ENCODE data around the gene ATXN2. TPM values are rescaled to one million over a fixed set of nuclear protein-coding genes. Genes with fewer than 3 reads are reported as not detected.
A peak's percentile ranks its signal among the peaks of the same experiment; 100 is the strongest.
"Not testable (repeated sequence)": the region's sequence is repeated elsewhere in the genome, so short reads cannot be mapped to it uniquely, and the experiment has no call there.

Gene ATXN2
- total RNA-seq, 1 donor from 2014 or later = 34.2 TPM

DNA sequence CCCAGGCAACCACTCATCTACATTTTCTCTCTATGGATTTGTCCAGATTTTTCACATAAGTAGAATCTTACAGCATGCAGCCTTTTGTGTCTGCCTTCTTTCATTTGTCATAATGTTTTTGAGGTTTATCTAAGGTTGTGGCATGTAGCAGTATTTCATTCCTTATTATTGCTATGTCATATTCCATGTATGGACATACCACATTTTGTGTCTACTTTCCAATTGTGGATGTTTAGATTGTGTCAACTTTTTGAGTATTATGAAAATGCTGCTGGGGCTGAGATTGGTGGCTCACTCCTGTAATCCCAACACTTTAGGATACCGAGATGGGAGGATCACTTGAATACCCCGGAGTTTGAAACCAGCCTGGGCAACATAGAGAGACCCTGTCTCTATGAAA lies 3.2 kb upstream of the ATXN2 start:
- TF ChIP-seq EZH2 (IDR thresholded peaks at IDR 0.05) (no peak), CTCF (IDR thresholded peaks at IDR 0.05) (no peak), EZH2phosphoT487 (IDR thresholded peaks at IDR 0.05) (no peak)
- Histone ChIP-seq H3K4me1 (peaks cover 5% of the 10 kb centered on the region), H3K9me3 (ENCODE audit: low read depth) (no peaks in the 10 kb centered on the region), H4K20me1 (ENCODE audit: low read depth) (peaks cover 10% of the 10 kb centered on the region), H3K9ac (no peak overlapping the region), H3K27me3 (no peaks in the 10 kb centered on the region), H2AFZ (replicated peaks) (no peak overlapping the region), H3K79me2 (ENCODE audit: low read depth) (peaks cover 23% of the 10 kb centered on the region), H3K4me3 (no peak overlapping the region), H3K36me3 (no peaks in the 10 kb centered on the region), H3F3A (ENCODE audit: low read depth) (peaks cover 27% of the 10 kb centered on the region), H3K4me2 (no peak overlapping the region), H3K27ac (no peak overlapping the region)
- peaks cover 5% of the 10 kb centered on the region for H3K9me3 Mint-ChIP-seq
- peaks cover 13% of the 10 kb centered on the region for H3K4me1 Mint-ChIP-seq
- no peak overlapping the region for H3K27ac Mint-ChIP-seq
- H3K4me3 Mint-ChIP-seq = no peak overlapping the region
- no peak for DNase-seq (ENCODE audit: low spot score)
- H3K27me3 Mint-ChIP-seq (ENCODE audit: insufficient read depth, low read depth) = peaks cover 2% of the 10 kb centered on the region
- peaks cover 9% of the 10 kb centered on the region for H3K36me3 Mint-ChIP-seq

DNA sequence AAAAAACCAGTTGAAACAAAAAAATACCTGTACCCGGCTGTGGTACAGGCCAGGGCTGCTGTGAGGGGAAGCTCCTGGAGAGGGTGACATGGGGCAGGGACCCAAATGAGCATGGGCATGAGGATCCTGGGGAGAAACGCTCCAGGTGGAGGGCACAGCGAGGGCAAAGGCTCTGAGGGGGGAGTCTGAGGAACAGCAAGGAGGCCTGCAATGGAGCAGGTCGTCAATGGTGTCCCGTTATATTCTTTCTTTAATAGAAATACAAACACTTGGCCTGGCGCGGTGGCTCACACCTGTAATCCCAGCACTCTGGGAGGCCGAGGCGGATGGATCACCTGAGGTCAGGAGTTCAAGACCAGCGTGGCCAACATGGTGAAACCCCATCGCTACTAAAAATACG lies 1.9 kb upstream of the ATXN2 start:
- peaks cover 13% of the 10 kb centered on the region for H3K4me1 ChIP-seq
- not testable (repeated sequence) for H3K27ac ChIP-seq; DNase-seq (ENCODE audit: low spot score); H2AFZ ChIP-seq (replicated peaks); H3K9me3 ChIP-seq (ENCODE audit: low read depth); H3K27ac Mint-ChIP-seq; H3K36me3 Mint-ChIP-seq; H3K27me3 Mint-ChIP-seq (ENCODE audit: insufficient read depth, low read depth); H3K4me3 Mint-ChIP-seq; H3K4me2 ChIP-seq; H3K36me3 ChIP-seq; H3K4me3 ChIP-seq; H3K27me3 ChIP-seq; H3K9me3 Mint-ChIP-seq; H3K9ac ChIP-seq
- H3K79me2 ChIP-seq (ENCODE audit: low read depth) = peaks cover 37% of the 10 kb centered on the region
- peaks cover 24% of the 10 kb centered on the region for H4K20me1 ChIP-seq (ENCODE audit: low read depth)
- H3K4me1 Mint-ChIP-seq = peaks cover 15% of the 10 kb centered on the region
- peaks cover 37% of the 10 kb centered on the region for H3F3A ChIP-seq (ENCODE audit: low read depth)

- H3K27ac ChIP-seq = peak overlapping the region; percentile 100
- Mint-ChIP-seq H3K27me3 (ENCODE audit: insufficient read depth, low read depth) (peaks cover 6% of the 10 kb centered on the region), H3K9me3 (peaks cover 5% of the 10 kb centered on the region), H3K36me3 (peaks cover 9% of the 10 kb centered on the region), H3K27ac (peak overlapping the region; percentile 80), H3K4me3 (peak overlapping the region; percentile 85), H3K4me1 (peaks cover 20% of the 10 kb centered on the region)
- H3K27me3 ChIP-seq = no peaks in the 10 kb centered on the region
- peak overlapping the region; percentile 14 for H2AFZ ChIP-seq (replicated peaks)
- peaks cover 32% of the 10 kb centered on the region for H4K20me1 ChIP-seq (ENCODE audit: low read depth)
- H3K9ac ChIP-seq = no peak overlapping the region
- H3F3A ChIP-seq (ENCODE audit: low read depth) = peaks cover 37% of the 10 kb centered on the region
- H3K4me1 ChIP-seq = peaks cover 18% of the 10 kb centered on the region
- H3K4me2 ChIP-seq = peak overlapping the region; percentile 89
- no peaks in the 10 kb centered on the region for H3K36me3 ChIP-seq
- TF ChIP-seq EZH2 (IDR thresholded peaks at IDR 0.05) = no peak
- no peak for TF ChIP-seq EZH2phosphoT487 (IDR thresholded peaks at IDR 0.05)
- no peak for TF ChIP-seq CTCF (IDR thresholded peaks at IDR 0.05)
- H3K79me2 ChIP-seq (ENCODE audit: low read depth) = peaks cover 44% of the 10 kb centered on the region
- no peak for DNase-seq (ENCODE audit: low spot score)
- H3K9me3 ChIP-seq (ENCODE audit: low read depth) = no peaks in the 10 kb centered on the region
- H3K4me3 ChIP-seq = peak overlapping the region; percentile 100
Measured at GRCh38 chr12:111600205-111600642, 1.1 kb upstream of the ATXN2 start.

DNA sequence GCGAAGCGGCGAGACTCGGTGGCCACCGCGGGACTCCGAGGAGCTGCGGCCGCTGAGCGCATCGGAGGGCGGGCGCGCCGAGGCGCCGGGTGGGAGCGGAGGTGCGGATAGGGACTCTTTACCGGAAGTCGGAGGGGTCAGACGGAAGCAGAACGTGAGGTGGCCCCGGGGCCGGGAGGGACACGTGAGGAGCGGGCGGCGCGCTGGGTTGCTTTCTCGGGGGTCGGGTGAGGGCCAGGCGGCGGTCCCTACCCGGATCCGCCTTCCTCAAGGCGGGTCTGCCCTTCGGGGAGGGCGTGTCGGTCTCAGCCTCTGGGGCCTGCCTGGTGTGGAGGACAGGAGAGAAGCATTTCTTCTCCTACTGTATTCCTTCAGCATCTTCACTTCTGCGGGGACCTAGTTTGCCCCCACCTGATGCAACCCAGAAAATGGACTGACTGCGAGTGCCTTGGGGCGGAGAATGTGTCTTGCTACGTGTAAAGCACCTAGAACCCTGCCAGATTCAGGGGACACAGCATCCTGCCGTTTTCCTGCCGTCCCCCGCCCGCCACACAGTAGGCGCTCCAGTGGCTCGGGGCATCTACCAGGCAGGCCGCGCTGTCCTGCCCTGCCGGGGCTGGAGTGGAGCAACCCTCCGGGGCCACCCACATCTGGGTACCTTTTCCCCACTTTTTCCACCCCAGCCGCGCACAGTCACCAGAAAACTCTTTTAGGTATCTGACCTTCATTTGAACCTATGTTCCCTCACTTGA lies 514 bp upstream of the ATXN2 start:
- Mint-ChIP-seq H3K4me1 (peaks cover 25% of the 10 kb centered on the region), H3K9me3 (peaks cover 5% of the 10 kb centered on the region), H3K4me3 (peak overlapping the region; percentile 85), H3K36me3 (peaks cover 9% of the 10 kb centered on the region), H3K27ac (peak overlapping the region; percentile 80), H3K27me3 (ENCODE audit: insufficient read depth, low read depth) (peaks cover 6% of the 10 kb centered on the region)
- peak overlapping the region; percentile 89 for H3K4me2 ChIP-seq
- H3K27me3 ChIP-seq = no peaks in the 10 kb centered on the region
- no peaks in the 10 kb centered on the region for H3K9me3 ChIP-seq (ENCODE audit: low read depth)
- peak overlapping the region; percentile 100 for H3K4me3 ChIP-seq
- no peaks in the 10 kb centered on the region for H3K36me3 ChIP-seq
- H3K27ac ChIP-seq = peak overlapping the region; percentile 100
- DNase-seq (ENCODE audit: low spot score) = peak; percentile 97
- H3F3A ChIP-seq (ENCODE audit: low read depth) = peaks cover 37% of the 10 kb centered on the region
- peak overlapping the region; percentile 96 for H3K9ac ChIP-seq
- H3K79me2 ChIP-seq (ENCODE audit: low read depth) = peaks cover 50% of the 10 kb centered on the region
- H4K20me1 ChIP-seq (ENCODE audit: low read depth) = peaks cover 38% of the 10 kb centered on the region
- TF ChIP-seq CTCF (IDR thresholded peaks at IDR 0.05) (no peak), EZH2phosphoT487 (IDR thresholded peaks at IDR 0.05) (no peak), EZH2 (IDR thresholded peaks at IDR 0.05) (no peak)
- H3K4me1 ChIP-seq = peaks cover 18% of the 10 kb centered on the region
- peak overlapping the region; percentile 14 for H2AFZ ChIP-seq (replicated peaks)

All from neural progenitor cell (in vitro differentiated cells).